DOHH2 (cell line): Measurements from ENCODE around the gene ABHD12.

Experiments used
- EZH2phosphoT487 ChIP-seq: fragments of 200-600 bp; sonication (generic); IDR thresholded peaks from 2 replicates; pipeline ENCODE4 v1.6.1; 2017; ENCODE audit warnings: borderline replicate concordance, mild to moderate bottlenecking, antibody characterized with exemption, low read length, moderate library complexity, mixed read lengths
- TF ChIP-seq, protein P1 (sequence below): fragments of 200-600 bp; sonication (generic); IDR thresholded peaks from one replicate; pipeline ENCODE4 v1.5.1; 2014; ENCODE audit warnings: antibody characterized with exemption, mild to moderate bottlenecking, low read depth, low read length; ENCODE audit not compliant: poor library complexity, severe bottlenecking

DNA sequence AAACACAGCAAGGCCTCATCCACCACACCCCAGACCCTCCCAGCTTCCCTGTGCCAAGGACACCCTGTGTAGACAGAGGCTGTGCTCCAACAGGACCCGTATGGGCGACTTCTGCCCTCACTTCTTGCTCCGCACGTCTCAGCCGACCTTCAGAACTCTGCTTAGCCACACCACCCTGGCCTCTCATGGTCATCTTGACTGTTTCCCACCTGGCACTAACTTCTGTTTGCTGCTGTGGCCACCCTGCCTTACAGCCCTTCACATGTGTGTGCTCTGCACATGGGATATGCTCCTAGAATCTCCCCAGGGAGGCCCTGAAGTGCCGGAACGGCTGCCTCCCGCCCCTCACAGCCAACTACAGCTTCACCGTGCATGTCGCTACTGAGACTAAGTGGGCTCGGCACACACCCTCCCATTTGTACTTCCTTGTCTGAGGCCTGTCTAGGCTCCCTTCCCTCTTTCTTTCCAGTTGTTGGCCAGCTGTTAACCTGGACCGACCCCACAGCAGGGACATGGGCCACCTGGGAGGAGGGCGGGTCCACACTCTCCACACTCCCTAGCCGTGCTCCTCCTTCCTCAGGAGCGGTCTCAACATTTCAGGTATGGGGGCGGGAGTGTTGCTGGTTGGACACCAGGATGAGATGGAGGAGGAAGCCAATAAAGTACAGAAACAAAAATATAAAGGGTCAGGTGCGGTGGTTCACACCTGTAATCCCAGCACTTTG is 73.1 kb downstream of the ABHD12 start:
- TF ChIP-seq, protein P1, sequence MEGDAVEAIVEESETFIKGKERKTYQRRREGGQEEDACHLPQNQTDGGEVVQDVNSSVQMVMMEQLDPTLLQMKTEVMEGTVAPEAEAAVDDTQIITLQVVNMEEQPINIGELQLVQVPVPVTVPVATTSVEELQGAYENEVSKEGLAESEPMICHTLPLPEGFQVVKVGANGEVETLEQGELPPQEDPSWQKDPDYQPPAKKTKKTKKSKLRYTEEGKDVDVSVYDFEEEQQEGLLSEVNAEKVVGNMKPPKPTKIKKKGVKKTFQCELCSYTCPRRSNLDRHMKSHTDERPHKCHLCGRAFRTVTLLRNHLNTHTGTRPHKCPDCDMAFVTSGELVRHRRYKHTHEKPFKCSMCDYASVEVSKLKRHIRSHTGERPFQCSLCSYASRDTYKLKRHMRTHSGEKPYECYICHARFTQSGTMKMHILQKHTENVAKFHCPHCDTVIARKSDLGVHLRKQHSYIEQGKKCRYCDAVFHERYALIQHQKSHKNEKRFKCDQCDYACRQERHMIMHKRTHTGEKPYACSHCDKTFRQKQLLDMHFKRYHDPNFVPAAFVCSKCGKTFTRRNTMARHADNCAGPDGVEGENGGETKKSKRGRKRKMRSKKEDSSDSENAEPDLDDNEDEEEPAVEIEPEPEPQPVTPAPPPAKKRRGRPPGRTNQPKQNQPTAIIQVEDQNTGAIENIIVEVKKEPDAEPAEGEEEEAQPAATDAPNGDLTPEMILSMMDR = no peak
- TF ChIP-seq EZH2phosphoT487 = no peak
